ENCODE data around the gene HDAC4.

- TF ChIP-seq, protein P1, sequence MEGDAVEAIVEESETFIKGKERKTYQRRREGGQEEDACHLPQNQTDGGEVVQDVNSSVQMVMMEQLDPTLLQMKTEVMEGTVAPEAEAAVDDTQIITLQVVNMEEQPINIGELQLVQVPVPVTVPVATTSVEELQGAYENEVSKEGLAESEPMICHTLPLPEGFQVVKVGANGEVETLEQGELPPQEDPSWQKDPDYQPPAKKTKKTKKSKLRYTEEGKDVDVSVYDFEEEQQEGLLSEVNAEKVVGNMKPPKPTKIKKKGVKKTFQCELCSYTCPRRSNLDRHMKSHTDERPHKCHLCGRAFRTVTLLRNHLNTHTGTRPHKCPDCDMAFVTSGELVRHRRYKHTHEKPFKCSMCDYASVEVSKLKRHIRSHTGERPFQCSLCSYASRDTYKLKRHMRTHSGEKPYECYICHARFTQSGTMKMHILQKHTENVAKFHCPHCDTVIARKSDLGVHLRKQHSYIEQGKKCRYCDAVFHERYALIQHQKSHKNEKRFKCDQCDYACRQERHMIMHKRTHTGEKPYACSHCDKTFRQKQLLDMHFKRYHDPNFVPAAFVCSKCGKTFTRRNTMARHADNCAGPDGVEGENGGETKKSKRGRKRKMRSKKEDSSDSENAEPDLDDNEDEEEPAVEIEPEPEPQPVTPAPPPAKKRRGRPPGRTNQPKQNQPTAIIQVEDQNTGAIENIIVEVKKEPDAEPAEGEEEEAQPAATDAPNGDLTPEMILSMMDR (IDR thresholded peaks at IDR 0.05; ENCODE audit: low read length): no peak
- no peak for TF ChIP-seq EZH2 (optimal IDR thresholded peaks at IDR 0.05; ENCODE audit: low read depth, low read length)
- no peak for TF ChIP-seq EZH2phosphoT487 (IDR thresholded peaks at IDR 0.05; ENCODE audit: low read length)
Observed at GRCh38 chr2:239431536-239431935, 30.7 kb upstream of the HDAC4 start.
